Activated CD4-positive, CD25-positive, alpha-beta regulatory T cell treated with anti-CD3 and anti-CD28 coated beads, Interleukin-2, amount 50 U/mL, for 16 hours (primary cell): ENCODE data around the gene ICE2.

ENCODE experiments used
- DNase-seq: peaks from one replicate; pipeline ENCODE4 v3.0.0-alpha.2; 2020; ENCODE audit warnings: low read depth, low spot score

ICE2 gene

DNA sequence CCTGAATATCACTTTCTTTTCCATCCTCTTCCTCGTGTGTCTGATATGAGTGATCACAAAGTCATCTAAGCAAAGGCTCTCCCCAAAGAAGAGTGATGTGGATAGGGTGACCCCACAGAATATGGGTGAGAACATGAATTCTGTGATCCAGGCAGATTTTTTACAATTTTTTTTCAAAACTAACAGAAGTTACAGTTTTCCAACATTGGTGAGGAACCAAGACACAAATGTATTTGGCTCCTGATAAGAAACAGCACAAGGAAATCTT is 108.1 kb downstream of the ICE2 start:
- DNase-seq = no peak

DNA sequence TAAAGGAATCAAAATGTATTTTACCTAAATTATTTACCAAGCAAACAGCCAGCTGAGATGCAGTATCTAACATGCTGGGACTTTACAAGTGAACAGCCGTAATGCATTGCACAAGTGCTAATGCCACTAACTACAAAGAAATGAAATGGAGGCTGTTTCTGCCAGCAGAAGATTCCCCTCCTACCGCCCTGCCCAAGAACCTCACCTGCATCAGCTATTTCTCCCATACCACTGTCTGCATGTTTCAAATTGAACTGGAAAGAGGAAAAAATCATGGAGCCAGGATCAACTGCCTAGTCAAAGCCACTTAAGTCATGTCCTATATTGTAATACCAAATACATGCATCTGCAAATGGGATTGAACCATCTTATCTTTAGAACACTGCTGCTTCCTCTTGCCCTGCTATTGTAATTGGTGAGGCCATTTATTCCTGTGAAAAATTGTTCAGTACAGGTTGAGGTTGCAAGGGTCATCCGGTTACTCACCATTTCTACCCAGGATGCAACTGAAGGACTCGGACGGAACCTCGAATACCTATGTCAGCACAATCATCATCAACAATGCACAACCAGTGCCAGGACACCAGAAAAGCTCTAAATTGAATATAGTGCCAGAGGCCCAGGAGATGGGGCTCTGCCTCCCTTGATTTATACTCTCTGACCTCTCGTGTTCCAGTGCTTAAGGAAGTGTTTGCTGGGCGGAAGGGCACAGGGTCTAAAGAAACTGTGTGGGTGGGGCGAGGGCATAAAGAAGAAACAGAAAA is 108.7 kb downstream of the ICE2 start:
- no peak for DNase-seq

DNA sequence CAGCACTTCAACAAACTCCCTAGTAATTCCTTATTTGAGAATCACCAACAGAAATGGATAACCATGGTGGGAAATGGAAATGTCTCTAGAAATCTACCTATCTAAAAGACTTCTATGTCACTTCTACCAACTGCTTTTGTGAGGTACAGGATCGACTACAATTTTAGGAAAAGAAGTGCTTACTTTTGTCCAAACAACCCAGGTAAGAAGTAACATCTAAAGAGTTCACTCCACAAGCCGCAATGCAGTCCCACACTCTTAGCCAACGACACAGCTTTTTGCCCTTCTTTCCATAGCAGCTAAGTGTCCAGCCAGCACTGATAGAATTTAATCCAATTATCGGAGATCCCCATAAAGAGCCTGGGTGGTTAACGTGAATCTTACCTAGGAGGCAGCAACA is 109.2 kb downstream of the ICE2 start:
- no peak for DNase-seq
